Measurements from ENCODE around the gene NFATC3. TPM values are rescaled to one million over a fixed set of nuclear protein-coding genes. Genes with fewer than 3 reads are reported as not detected.

NFATC3 gene
- total RNA-seq, 5 donors from 2014 or later (not counting 1 experiment from before 2014, with no cell fraction given), result 111 to 144 (median 116) TPM

DNA sequence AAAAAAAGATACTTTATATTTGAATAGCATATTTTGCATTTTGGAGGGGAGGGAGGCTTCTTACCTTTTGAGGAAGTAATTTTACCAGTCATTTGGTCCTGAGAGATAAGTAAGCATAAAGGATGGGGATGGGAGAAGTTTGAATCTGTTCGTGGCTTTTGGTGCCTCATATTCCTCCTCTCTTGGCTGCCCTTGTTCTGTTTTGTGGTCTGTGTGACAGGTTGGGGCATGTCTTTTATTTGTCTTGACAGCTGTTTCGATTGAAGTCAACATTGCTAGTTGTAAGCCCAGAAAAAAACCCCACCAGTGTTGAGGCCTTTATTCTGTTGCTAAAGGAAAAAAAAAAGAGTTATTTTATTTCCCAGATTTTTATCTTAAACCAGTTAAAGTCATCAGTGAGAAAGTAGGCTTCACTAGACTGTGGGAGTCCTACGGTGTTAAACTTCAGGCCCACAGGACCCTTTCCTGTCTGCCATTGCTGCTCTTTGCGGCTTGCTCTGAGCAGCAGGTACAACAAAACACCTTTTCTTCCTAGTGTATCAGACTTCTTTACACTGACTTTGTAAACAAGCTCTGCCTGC is 190.5 kb downstream of the NFATC3 start:
- POLR2A ChIA-PET, result interaction anchor here (0.6 to 1.5 kb wide), 4 partner anchors 11 to 95 kb away, joined by 3 to 7 read pairs (median 4); partner anchors contain the start of gene SLC7A6 (in 1 of the 2)
- CTCF ChIA-PET, result interaction anchor here (0.5 to 2.8 kb wide), 7 partner anchors 8 to 1252 kb away, joined by 3 to 9 read pairs (median 3); partner anchors contain the start of genes PRMT7 (in 1 of the 2), SLC7A6 (in 1 of the 2) and SLC7A6OS (in 1 of the 2)
- peaks cover 70 to 76% (median 72%) of the 10 kb centered on the region in 3 donors for H3K4me1 Mint-ChIP-seq
- DNase-seq, result peak; percentile 27 to 81 (median 49)
- peak; percentile 81 to 88 (median 88) for ATAC-seq (replicated peaks in 1 of 4)
- Histone ChIP-seq H3K4me1 (ENCODE audit: control insufficient read depth in 1 of 2, extremely low read depth in 1 of 2, insufficient read depth in 2 of 2, low read length in 2 of 2) (peaks cover 75 to 94% of the 10 kb centered on the region in 2 experiments), H3K4me3 (ENCODE audit: control insufficient read depth in 1 of 2, extremely low read depth in 1 of 2, low read length in 1 of 2) (peak overlapping the region in 1 of 2 donors; percentile 0), H3K9me3 (no peaks in the 10 kb centered on the region), H3K36me3 (ENCODE audit: control insufficient read depth in 2 of 2, extremely low read depth in 1 of 2, insufficient read depth in 1 of 2, low read length in 1 of 2) (peaks cover 4 to 39% of the 10 kb centered on the region in 2 donors), H3K27ac (ENCODE audit: low read length) (peak overlapping the region; percentile 75), H3K27me3 (replicated peaks in 1 of 2; ENCODE audit: control insufficient read depth in 2 of 2, extremely low read depth in 1 of 2, insufficient read depth in 2 of 2, low read length in 1 of 2) (no peaks in the 10 kb centered on the region)
- peak overlapping the region; percentile 98 to 100 for H3K27ac Mint-ChIP-seq
- peaks cover 38% of the 10 kb centered on the region for H3K36me3 Mint-ChIP-seq
- H3K4me3 Mint-ChIP-seq, result peak overlapping the region; percentile 46 to 80 (median 55)
- H3K9me3 Mint-ChIP-seq, result no peaks in the 10 kb centered on the region
- H3K27me3 Mint-ChIP-seq, result no peaks in the 10 kb centered on the region
- 17% methylated on average over 2 of the region's 4 CpGs for WGBS (ENCODE audit: insufficient coverage)

DNA sequence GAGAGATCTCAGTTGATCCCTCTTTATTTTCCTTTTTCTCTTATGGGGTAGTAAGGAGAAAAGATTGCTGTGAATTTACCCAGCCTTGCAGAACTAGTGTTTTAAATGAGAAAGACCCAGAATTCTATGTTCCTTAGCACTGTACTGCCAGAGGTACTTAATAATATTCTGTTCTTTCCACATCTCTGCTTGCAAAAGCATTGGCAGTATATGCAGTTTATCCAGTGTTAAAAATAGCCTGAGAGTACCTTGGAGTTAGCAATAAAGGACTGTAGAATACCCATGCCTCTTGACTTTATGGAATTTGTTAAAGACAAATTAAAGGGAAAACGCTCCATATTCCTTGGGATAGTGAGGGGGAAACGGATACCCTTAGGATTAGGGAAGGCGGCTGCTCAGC is 191.1 kb downstream of the NFATC3 start:
- no peaks in the 10 kb centered on the region for H3K27me3 Mint-ChIP-seq
- Histone ChIP-seq H3K4me3 (ENCODE audit: control insufficient read depth in 1 of 2, extremely low read depth in 1 of 2, low read length in 1 of 2) (peak overlapping the region in 1 of 2 donors; percentile 0), H3K9me3 (no peaks in the 10 kb centered on the region), H3K4me1 (ENCODE audit: control insufficient read depth in 1 of 2, extremely low read depth in 1 of 2, insufficient read depth in 2 of 2, low read length in 2 of 2) (peaks cover 74 to 94% of the 10 kb centered on the region in 2 experiments), H3K27me3 (replicated peaks in 1 of 2; ENCODE audit: control insufficient read depth in 2 of 2, extremely low read depth in 1 of 2, insufficient read depth in 2 of 2, low read length in 1 of 2) (no peaks in the 10 kb centered on the region), H3K36me3 (ENCODE audit: control insufficient read depth in 2 of 2, extremely low read depth in 1 of 2, insufficient read depth in 1 of 2, low read length in 1 of 2) (peaks cover 2 to 40% of the 10 kb centered on the region in 2 donors), H3K27ac (ENCODE audit: low read length) (peak overlapping the region; percentile 75)
- DNase-seq, result no peak
- ATAC-seq (replicated peaks in 1 of 4), result peak in 2 of 4 experiments; percentile 9 to 11
- ChIA-PET CTCF (interaction anchor here (0.5 to 2.8 kb wide), 8 partner anchors 8 to 1251 kb away, joined by 3 to 9 read pairs (median 3); partner anchors contain the start of genes PRMT7 (in 1 of the 2), SLC7A6 (in 1 of the 2) and SLC7A6OS (in 1 of the 2)), POLR2A (interaction anchor here (0.6 to 1.5 kb wide), 3 partner anchors 10 to 70 kb away, joined by 3 to 4 read pairs (median 4); partner anchors contain the start of gene SLC7A6 (in 1 of the 2))
- peak overlapping the region; percentile 46 to 80 (median 55) for H3K4me3 Mint-ChIP-seq
- WGBS (ENCODE audit: insufficient coverage), result no CpG with 5 or more reads among the region's 3 CpGs
- no peaks in the 10 kb centered on the region for H3K9me3 Mint-ChIP-seq
- H3K27ac Mint-ChIP-seq, result peak overlapping the region; percentile 98 to 100
- peaks cover 72 to 76% (median 72%) of the 10 kb centered on the region in 3 donors for H3K4me1 Mint-ChIP-seq
- peaks cover 40% of the 10 kb centered on the region for H3K36me3 Mint-ChIP-seq

Other genes with a start within 250 kb of the NFATC3 start
- 10 to 100 TPM; 37.9 to 59.9 (median 55.5) TPM for gene THAP11, start 243.1 kb upstream of the NFATC3 start, total RNA-seq
- 10 to 100 TPM; 37.4 to 55.0 (median 48.3) TPM for gene NUTF2, start 238.4 kb upstream of the NFATC3 start, total RNA-seq
- gene CENPT, start 237.7 kb upstream of the NFATC3 start, total RNA-seq, result 100 to 1,000 TPM in 3 of 5 donors, 10 to 100 TPM in 2; 85.0 to 117 (median 111) TPM
- 100 to 1,000 TPM; 110 to 144 (median 136) TPM for gene EDC4, start 212.3 kb upstream of the NFATC3 start, total RNA-seq
- gene NRN1L, start 200.5 kb upstream of the NFATC3 start, total RNA-seq, result 1 to 10 TPM in 4 of 5 donors, under 1 TPM in 1; 0.72 to 5.3 (median 3.1) TPM
- gene PSKH1, start 192.1 kb upstream of the NFATC3 start, total RNA-seq, result 10 to 100 TPM; 14.8 to 31.4 (median 28.1) TPM
- 10 to 100 TPM in 4 of 5 donors, 1 to 10 TPM in 1; 9.4 to 14.2 (median 13.2) TPM for gene CTRL, start 153.5 kb upstream of the NFATC3 start, total RNA-seq
- gene PSMB10, start 148.5 kb upstream of the NFATC3 start, total RNA-seq, result 100 to 1,000 TPM; 118 to 214 (median 165) TPM
- 10 to 100 TPM in 4 of 5 donors, 1 to 10 TPM in 1; 9.8 to 20.7 (median 18.7) TPM for gene LCAT, start 141.2 kb upstream of the NFATC3 start, total RNA-seq
- gene SLC12A4, start 116.7 kb upstream of the NFATC3 start, total RNA-seq, result 10 to 100 TPM; 23.3 to 39.6 (median 33.7) TPM
- gene DPEP3, start 104.9 kb upstream of the NFATC3 start, total RNA-seq, result 1 to 10 TPM in 4 of 5 donors, under 1 TPM in 1; 0.48 to 1.5 (median 1.1) TPM
- gene DPEP2, start 85.9 kb upstream of the NFATC3 start, total RNA-seq, result 100 to 1,000 TPM in 3 of 5 donors, 10 to 100 TPM in 2; 51.5 to 122 (median 100) TPM
- gene DPEP2NB, start 69.5 kb upstream of the NFATC3 start, total RNA-seq, result not detected
- gene DDX28, start 62.1 kb upstream of the NFATC3 start, total RNA-seq, result 10 to 100 TPM; 15.5 to 21.0 (median 17.6) TPM
- 10 to 100 TPM; 14.5 to 19.4 (median 15.8) TPM for gene DUS2, start 62.1 kb upstream of the NFATC3 start, total RNA-seq
- gene ESRP2, start 150.8 kb downstream of the NFATC3 start, total RNA-seq, result under 1 TPM in 3 of 5 donors, not detected in 2; 0.47 to 0.79 (median 0.62) TPM
- gene PLA2G15, start 160.0 kb downstream of the NFATC3 start, total RNA-seq, result 10 to 100 TPM in 4 of 5 donors, 1 to 10 TPM in 1; 8.7 to 16.4 (median 10.9) TPM
- gene SLC7A6, start 179.2 kb downstream of the NFATC3 start, total RNA-seq, result 100 to 1,000 TPM; 146 to 216 (median 185) TPM
- gene SLC7A6OS, start 225.6 kb downstream of the NFATC3 start, total RNA-seq, result 10 to 100 TPM; 42.5 to 50.3 (median 43.9) TPM
- gene PRMT7, start 225.6 kb downstream of the NFATC3 start, total RNA-seq, result 10 to 100 TPM; 80.1 to 92.4 (median 87.2) TPM